GM21423 (cell line): ENCODE data around the gene SLC49A4.

Source experiments
- ATAC-seq: cut with Tn5 transposase; IDR thresholded peaks from one replicate; pipeline ENCODE4 v1.9.1; 2021; ENCODE audit warnings: mild to moderate bottlenecking, moderate library complexity; ENCODE audit not compliant: unreplicated experiment

Gene SLC49A4

DNA sequence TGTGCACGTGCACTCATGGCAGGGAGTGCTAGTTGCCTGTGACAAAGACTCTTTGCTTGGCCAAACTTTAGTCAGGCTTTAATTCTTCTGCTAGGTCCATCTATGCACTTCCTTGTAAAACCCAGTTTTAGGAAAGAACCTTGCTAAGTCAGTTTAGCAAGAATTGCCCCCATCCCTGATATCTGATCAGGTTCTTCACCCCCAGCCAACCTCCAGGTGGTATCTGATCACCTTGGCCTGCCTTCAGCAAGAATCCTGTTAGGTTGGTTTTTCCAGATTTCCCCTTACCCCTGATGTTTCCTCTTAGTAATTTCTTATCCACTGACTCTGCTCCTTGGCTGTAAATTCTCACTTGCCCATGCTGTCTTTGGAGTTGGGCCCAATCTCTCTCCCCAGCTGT, 9.6 kb upstream of the SLC49A4 start:
- no peak for ATAC-seq

DNA sequence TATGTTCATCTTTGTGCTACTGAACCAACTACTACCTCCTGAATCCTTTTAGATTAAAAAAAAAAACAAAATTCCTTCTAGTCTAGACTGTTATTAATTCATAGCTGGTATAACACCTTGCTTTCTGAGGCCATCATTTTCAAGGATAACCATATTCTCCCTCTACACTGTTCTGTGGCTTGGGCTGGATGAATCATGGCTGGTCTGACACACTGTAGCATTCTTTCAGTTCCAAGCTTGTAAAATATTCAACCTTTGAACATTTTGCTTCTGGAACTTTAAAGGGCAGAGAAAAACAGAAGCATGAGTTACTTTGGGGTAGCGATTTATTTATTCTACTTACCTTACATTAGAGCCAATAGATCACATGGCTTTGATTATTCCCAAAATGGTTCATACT, 8.8 kb upstream of the SLC49A4 start:
- ATAC-seq, result no peak

DNA sequence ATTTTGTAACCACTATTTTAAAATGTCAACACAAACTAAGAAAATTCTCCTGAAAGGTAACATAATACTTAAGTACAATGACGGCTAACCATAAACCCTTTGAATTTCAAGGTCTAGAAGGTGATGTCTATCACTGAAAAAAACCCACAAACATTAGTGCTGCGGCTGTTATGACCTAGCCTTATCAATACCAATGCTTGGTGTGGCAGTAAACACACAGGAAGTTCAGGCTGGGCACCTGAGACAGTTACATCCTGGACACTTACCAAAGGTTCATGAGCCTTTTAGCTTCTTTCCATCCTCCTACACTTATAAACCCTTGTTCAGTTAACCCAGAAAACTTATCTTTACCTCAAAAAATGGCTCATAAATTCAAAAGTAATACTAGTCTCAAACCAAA, 7.0 kb upstream of the SLC49A4 start:
- ATAC-seq, result no peak

DNA sequence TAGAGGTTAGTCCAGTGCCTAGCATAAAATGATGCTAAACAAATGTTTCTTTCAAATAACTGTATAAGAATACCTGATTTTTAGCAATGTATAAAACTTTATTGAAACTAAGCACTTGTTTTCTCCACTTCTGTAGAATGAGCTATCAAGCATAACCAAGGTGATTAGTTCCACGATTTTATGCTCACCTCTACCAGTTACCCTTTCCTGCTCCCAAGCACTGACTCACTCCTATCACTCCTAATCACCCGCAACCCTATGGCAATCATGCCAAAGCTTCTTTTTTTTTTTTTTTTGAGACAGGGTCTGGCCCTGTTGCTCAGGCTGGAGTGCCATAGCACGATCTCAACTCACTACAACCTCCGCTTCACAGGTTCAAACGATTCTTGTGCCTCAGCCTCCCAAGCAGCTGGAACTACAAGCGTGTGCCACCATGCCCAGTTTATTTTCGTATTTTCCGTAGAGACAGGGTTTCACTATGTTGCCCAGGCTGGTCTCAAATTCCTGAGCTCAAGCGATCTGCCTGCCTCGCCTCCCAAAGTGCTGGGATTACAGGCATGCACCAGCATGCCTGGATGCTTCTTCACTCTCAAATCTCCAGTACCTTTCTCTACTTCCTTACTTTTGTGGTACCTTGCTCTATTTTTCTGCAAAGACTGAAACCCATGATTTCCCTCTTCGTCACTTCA, 5.1 kb upstream of the SLC49A4 start:
- no peak for ATAC-seq

DNA sequence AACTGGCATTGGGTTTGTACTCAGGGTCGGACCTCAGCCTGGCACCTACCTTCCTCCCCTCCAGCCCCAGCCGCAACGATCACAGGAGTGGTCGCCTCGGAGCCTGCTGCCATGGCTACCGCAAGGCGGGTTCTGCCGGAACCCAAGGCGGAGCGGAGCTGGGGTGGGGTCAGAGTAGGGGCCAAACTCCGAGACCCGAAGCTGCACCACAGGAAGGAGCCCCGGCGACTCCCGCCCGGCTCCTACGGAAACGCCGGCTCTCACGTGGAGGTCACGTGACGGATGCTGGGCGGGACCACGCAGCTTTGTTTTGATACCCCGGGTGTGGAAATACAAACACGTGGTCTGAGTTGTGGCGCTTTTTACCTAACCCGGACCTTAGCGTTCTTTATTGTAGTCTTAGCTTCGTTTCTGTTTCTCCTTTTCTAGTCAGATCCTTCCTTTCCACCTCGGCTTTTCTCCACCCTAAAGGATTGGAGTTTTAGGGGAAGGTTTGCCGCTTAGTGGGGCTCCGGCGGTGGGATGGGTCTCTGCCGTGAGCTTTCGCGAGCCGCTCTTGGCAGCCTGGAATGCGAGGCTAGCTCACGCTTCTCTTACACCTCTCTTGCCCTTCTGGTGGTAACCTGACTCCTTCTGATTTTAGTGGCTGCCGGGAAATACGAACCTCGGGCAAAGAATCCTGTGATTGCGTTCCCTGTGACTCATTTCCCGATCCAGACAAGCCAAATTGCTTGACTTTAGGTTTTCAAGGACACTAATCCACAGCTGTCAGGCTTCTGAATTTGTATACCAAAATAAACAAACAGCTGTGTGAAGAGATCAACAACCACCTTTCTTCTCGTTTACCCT, 1.1 kb upstream of the SLC49A4 start, which contains the start of gene HSPBAP1:
Gene HSPBAP1 (minus strand): TSS at position 264 of the 849 bp plus-strand sequence. CDS start 151 bp downstream, at position 113.
- ATAC-seq, result peak; percentile 56

DNA sequence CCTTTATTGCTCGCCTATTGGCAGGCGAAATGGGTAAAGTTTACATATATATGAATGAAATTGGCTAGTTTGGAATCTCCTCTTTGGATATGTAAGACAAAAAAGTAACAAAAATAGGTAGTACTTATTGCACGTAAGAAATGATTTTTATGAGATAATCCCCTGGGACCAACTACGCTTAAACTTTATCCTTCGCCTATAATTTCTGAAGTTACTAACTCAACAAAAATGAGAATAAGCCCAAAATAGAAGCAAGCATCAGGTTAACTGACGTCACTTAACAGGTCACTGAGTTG, 438 bp upstream of the SLC49A4 start:
- no peak for ATAC-seq

DNA sequence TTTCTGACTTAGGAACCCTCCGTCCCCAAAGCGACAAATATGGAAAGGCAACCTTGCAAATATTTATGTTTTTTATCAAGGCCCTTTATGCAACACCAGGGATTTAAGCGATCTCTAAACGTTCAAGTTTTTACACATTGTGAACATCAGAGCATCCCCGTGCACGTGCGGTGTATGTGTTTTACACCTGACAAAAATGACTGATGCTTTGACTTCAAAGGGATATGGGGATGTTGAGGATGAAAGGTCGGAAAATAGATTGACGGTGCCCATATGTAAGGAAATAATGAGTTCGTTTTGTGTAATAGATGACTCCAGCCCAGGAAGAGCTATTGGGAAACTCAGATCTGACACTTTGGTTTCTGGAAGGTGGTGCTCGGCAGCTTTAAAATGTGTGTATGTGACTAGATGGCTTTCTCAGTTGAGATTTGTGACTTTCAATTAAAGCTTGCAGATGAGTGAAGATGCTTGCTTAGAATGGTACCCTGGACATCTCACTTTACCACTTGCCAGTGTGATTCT, 866 bp downstream of the SLC49A4 start:
- ATAC-seq, result no peak

DNA sequence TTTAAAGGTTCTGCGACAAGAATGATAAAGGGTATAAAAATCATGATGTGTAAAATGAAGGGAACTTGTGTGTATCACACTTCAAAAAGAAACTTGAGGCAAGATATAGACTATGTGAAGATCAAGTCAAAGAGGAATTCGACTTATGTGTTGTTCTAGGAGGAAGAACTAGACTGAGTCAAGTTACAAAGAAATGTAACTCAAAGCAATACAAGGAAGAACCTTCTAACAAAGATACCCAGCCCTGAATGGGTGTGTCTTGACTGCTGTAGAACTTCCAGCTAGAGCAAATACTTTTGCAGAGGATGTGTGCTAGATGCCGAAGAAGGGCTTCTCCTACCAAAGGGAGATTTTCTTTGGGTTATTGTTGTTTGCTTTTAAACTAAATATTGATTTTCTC, 2.4 kb downstream of the SLC49A4 start:
- no peak for ATAC-seq

DNA sequence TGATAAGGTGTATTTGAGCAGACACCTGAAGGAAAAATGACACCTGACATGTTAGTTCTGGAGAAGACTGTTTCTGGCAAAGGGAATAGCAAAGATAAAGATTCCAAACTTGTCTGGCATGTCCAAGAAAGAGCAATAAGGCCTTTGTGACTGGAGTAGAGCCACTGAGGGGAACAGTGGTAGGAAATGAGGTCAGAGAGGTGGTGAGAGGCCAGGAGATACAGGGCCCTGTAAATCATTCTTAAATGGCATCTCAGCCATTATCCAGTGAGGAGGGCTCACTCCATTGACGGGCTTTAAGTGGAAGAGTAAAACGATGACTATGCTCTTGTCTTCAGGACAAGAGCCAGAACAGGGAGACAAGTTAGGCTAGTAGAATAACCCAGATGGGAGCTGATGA, 4.5 kb downstream of the SLC49A4 start:
- no peak for ATAC-seq

DNA sequence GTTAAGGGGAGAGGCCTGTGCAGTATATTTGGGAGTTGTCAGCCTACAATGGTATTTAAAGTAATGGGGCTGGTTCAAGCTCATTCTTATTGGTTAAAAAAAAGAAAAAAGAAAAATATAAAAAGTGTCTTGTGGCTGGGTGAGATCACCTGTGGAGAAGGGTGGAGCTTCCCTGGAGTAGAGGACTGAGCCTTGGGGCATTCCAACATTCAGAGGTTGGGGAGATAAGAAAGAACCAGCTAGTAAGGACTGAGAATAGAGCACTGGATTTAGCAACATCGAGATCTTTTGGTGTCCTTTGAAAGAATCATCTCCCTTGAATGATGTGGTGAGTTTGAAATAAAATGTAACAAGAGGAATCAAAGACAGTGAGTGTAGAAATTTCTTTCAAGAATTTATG, 5.2 kb downstream of the SLC49A4 start:
- ATAC-seq, result no peak

DNA sequence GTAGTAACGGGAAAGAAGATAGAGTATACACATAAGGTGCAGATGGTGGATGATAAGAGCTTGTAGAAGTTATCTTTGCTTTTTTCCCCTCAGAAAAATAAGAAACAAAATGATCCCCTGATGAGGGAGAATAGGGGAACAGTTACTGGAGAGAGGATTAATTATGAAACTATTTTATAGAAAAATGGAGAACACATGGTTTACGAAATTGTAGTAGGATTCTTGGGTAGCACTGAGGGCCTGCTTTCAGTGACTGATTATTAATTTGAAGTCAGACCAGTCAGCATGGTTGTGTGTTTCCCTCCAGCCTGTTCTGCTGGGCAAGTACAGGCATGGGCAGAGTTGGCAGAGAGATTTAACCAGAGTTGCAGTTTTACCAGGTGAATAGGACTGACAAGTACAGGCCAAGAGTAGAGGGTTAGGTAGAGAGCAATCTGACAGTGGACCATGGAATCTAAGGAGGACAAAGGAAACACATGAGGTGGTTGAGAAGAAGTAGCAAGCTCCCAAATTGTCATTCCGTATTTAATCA, 5.9 kb downstream of the SLC49A4 start:
- no peak for ATAC-seq

DNA sequence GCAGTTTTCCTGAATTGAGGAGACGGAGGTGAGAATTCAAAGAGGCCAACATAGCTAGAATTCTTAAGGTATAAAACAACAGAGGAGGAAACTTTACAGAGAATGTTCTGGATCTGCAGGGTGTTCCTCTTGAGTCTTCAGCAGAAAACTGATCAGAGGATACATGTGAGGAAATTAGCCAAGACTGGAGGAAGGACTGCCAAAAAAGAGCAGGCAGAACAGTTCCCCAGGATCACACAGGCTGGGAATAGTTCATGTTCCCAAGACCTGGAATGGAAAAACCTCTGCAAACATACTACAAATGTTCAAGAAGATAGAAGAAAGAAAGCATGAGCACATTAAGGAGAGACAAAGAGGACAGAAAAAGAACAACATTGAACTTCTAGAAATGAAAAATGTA, 7.5 kb downstream of the SLC49A4 start:
- ATAC-seq, result no peak

DNA sequence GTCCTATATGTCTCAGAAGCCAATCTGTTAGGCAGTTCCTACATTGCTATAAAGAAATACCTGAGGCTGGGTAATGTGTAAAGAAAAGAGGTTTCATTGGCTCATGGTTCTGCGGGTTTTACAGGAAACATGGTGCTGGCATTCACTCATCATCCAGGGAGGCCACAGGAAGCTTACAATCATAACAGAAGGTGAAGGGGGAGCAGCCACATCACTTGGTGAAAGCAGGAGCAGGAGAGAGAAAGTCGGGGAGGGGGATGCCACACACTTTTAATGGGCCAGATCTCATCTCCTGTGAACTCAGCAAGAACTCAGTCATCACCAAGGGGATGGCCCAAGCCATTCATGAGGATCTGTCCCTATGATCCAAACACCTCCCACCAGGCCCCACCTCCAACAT, 9.1 kb downstream of the SLC49A4 start:
- ATAC-seq, result no peak

DNA sequence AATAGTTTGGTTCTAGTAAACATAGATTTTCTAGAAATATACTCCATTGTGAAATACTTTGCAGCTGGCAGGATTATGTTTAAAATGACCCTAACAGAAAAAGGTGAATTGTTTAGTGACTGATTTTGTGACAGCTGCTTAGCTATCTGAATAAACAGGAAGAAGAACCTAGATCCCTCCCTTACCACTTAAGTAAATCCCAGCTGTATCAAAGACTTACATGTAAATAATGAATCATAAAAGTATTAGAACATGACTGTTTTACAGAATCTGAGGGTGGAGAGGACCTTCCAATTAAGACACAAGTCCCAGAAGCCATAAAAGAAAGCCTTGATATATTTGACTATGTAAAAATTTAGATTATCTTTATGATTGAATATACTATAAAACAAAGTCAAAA, 15.9 kb downstream of the SLC49A4 start:
- ATAC-seq, result no peak

DNA sequence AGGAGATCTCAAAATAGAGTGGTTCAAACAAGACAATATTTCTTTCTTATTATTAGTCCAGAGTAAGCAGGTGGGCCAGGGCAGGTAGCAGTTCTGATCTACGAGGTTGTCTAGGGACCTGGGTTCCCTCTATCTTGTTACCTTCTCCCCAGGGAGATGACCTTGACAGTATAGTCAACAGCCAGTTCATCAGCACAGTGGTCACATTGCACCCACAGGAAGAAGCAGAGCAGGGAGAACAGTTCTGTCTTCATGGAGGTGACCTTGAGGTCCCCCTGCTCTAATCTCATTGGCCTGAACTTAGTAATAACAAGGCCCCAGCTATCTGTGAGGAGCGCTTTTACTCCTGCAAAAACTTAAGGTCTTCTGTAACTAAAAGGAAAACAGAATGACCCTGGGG, 21.7 kb downstream of the SLC49A4 start:
- no peak for ATAC-seq

DNA sequence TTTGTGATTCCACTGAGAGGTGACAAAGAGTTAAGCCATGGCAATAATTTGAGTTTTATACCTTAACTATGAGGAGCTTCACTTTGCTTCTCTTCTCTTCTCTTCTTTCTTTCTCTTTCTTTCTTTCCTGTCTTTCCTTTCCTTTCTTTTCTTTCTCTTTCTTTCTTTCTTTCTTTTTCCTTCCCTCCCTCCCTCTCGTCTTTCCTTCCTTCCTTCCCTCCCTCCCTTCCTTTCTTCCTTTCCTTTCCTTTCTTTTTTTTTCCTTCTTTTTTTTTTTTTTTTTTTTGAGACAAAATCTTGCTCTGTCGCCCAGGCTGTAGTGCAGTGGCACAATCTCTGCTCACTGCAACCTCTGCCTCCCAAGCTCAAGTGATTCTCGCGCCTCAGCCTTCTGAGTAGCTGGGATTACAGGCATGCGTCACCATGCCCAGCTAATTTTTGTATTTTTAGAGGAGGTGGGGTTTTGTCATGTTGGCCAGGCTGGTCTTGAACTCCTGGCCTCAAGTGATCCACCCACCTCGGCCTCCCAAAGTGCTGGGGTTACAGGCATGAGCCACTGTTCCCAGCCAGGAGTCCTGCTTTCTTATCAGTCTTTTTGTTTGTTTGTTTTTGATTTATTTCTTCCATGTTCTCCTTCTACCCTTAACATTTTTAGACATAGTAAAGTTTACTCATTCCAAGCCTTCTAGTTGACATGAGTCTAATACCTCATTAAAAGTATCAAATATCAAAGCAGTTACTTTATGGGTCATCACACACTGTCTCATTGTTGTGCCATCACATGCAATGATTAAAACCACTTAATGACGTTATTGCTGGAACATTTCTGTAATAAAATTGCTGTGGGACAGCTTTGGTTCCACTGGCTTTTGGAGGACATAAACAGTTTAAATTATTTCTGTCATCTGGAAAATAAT, 29.9 kb downstream of the SLC49A4 start:
- ATAC-seq, result no peak

DNA sequence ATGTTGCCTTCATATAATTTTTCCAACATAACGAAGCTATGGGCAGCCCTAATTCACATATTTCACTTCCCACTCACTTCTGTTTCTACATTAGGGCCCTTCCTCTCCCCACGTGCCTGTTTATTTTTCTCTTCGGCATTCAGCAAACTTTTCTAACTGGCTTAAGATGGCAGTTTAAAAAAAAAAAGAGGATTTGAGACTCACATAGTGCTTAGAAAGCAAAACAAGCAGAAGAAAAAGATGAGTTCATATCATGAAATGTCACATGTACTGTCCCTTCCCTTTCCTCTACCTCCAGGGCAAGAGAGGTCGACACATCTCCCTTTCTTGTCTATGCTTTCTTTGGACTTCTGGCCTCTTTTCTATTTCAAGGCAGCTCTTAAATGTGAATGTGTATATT, 30.6 kb downstream of the SLC49A4 start:
- ATAC-seq, result no peak

DNA sequence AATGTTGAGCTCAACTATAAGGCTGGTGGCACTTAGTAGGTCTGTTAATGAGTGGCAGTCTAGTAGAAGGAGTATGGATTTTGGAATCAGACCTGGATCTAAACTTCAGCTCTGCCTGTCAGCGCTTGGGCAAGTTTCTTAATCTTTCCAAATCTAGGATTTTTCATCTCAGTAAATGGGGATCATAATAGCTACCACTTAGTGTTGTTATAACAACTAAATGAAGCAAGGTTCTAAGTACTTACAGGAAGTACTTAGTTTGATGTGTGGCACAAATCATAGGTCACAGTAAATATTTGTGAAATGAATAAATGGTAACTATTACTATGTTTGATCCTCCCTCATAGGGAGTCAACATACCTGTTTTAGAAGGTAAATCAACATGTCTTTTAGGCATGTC, 31.4 kb downstream of the SLC49A4 start:
- no peak for ATAC-seq

DNA sequence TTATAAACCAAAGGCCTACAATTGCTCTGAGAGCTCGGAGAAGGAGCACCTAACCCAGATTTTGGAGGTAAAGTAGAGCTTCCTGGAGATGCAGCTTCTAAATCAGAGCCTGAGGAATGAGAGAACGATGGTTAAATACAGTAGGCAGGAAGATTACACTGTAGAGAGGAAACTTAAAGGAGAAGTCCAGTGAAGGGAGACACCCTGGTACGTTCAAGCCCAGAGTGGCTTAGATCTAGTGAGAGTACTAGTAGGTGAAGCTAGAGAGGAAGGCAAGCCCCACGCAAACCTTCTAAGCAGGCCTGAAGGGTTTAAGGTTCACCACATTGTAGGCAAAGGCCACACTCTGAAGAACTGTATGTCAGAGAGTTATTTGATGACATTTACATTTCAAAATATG, 33.4 kb downstream of the SLC49A4 start:
- ATAC-seq, result no peak

DNA sequence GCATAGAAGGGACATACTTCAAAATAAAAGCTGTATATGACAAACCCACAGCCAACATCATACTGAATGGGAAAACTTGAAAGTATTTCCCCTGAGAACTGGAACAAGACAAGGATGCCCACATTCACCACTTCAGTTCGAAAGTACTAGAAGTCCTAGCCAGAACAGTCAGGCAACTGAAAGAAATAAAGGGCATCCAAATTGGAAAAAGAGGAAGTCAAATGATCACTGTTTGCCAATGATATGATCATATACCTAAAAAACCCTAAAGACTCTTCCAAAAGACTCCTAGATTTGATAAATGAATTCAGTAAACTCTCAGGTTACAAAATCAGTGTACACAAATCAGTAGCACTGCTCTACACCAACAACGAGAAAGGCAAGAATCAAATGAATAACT, 40.7 kb downstream of the SLC49A4 start:
- no peak for ATAC-seq

DNA sequence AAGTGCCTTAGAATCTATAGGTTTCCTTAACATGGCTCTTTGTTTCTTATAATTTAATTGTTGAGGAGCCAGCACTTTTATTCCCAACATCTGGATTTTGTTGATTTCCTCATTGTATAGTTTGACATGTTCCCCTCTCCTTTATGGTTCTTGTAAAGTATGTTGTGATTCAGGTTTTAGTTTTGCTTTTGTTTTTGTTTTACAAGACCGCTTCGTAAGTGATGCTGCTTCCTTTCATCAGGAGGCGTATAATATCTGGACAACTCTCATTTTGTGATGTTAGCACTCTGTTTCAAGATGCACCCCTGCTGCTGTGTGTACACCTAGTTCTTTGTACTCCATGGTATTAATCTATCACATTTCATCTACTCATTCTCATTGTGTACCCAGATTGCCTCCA, 48.7 kb downstream of the SLC49A4 start:
- no peak for ATAC-seq
